Lung microvascular endothelial cell (primary cell): ENCODE results near the gene LTF. TPM values are rescaled to one million over a fixed set of nuclear protein-coding genes. Genes with fewer than 3 reads are reported as not detected.
"Not testable (repeated sequence)": the region's sequence is repeated elsewhere in the genome, so short reads cannot be mapped to it uniquely, and the experiment has no call there.

Experiments used
- DNase-seq, 2 donors: peaks; one replicate each; pipeline versions ENCODE4 v3.0.0 to v3.0.0-alpha.2; 2010; ENCODE audit warnings: low read depth in 2 of 2
- total RNA-seq: library from RNA; depleted of rRNA; stranded (reverse); fragments of >200 nt; gene quantifications from 2 replicates; pipeline ENCODE4 v1.2.1, GENCODE V29; 2014

Gene LTF
- total RNA-seq, 1 donor from 2014 or later, result under 0.01 TPM

DNA sequence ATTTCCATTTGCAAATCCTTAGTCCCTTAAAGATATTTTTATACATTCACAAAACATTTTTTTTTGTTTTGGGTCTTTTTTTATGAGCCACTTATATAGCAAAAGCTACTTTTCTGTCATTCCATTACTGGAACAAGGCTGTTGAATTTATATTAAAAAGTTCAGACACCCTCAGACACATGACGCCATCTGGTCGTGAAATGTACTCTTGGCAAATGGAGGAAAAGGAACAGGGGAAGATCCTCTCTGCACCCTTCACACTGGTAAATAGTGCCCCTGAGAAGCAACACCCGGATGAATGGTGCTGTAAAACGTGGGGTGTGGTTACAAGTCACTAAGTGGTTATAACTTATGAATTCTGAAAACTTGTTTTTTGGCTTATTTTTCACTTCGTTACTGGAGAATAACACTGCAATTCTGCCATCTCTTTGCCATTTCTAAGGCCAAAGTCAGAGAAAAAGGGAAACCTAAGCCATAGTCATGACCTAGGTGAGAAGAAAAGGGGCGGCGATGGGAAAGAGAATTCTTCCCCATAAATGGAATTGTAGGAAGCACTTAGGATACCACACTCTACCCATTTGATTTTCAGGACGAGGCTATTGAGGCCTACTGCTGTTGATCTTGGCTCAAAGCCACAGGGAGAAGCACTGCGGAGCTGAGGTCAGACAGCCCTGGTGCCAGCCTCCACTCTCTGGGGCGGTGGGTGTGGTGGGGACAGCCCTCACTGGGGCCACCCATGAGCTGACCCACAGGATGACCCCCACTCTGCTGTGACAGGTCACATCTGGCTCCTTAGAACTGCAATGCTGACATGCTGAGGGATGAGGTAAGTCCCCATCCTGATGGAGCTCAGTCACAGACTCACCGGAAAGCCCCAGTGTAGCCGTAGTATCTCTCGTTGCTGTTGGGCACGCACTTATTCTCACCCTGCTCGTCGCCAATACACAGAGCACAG lies 21.9 kb downstream of the LTF start:
- peak in 1 of 2 donors; percentile 73 for DNase-seq

DNA sequence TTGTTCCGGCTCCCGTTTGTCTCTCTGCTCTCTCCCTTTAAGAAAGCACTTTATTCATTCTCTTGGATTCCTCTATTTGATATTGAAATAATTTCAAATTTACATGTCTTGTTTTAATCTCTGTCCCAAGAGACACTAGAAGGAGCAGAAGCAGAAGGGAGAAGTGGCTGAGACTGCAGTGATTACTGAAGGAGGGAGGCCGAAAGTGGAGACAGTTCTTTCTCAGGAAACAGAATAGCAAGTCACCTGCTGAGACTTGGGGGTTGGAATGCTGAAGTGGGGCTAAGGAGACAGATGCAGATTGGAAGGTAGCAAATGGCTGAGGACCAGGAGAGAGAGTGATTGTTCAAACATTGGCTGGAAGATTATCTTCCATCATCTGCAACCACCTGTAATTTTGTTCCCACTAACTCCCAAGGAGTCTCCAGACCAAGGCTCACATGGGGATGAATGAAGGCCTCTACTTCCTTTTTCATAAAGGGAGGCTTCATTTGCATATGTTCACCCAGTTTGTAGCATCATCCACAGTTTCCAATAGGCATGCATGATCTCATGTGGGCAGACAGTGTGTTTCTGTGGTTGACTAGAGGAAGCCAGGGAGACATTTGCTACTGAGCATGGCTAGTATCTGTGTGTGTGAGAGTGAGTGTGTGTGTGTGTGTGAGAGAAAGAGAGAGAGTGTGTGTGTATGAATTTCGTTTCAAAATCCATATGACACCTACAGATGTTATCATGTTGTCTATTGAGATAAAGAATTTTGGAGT lies 24.0 kb downstream of the LTF start:
- no peak for DNase-seq

DNA sequence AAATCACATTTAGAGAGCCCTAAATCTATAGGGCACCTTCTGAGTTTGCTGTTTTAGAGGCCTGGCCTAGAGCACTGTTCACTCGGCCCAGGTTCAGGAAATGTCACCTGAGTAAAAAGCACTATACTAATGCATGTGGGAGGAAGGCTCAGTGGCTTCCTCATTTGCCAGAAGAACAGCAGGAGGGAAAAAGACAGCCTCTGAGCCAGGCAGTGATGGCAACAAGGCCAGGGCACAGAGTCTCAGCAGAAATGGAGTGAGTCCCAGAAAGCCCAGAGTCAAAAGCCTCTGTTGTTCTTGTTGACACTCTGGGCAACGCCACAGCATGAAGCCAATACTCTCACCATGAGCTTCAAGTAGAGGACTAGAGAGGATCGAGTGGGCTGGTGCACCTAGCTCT lies 25.9 kb downstream of the LTF start:
- no peak for DNase-seq

- no peak for DNase-seq
Observed at GRCh38 chr3:46435081-46435726, 29.5 kb downstream of the LTF start.

GRCh38 chr3:46433841-46434240 lies 30.9 kb downstream of the LTF start:
- DNase-seq, result no peak

DNA sequence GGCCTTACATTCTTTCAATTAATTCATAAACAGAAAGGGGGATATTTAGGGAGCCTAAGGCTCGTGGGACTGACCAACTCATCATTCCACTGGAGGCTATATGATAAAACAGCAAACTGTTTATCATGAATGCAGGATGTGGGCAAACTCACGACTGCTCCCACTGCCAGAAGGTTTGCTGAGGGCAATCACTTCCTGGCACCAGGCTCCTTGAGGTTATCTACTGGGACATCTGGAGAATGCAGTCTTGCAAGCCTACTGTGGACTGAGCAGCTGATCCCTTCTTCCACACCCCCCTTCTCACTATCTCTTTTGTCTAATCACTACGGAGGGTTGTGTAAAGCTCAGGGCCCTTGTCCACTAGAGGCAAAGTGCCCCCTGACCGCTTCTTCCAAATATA lies 31.6 kb downstream of the LTF start:
- not testable (repeated sequence) for DNase-seq

DNA sequence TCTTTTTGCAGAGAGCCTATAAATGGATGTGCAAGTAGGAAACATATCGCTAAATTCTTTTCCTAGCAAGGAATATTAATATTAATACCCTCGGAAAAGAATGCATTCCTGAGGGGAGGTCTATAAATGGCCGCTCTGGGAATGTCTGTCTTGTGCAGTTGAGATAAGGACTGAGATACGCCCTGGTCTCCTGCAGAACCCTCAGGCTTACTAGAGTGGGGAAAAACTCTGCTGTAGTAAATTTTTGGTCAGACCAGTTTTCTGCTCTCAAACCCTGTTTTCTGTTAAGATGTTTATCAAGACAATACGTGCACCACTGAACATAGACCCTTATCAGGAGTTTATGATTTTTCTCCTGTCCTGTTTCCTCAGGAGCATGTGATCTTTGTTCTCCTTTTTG lies 32.8 kb downstream of the LTF start:
- not testable (repeated sequence) for DNase-seq

- DNase-seq, result not testable (repeated sequence)
Observed at GRCh38 chr3:46430879-46431278, 33.8 kb downstream of the LTF start.

GRCh38 chr3:46429671-46430070 lies 35.0 kb downstream of the LTF start:
- no peak for DNase-seq

- DNase-seq, result no peak
Observed at GRCh38 chr3:46429250-46429649, 35.5 kb downstream of the LTF start.

DNA sequence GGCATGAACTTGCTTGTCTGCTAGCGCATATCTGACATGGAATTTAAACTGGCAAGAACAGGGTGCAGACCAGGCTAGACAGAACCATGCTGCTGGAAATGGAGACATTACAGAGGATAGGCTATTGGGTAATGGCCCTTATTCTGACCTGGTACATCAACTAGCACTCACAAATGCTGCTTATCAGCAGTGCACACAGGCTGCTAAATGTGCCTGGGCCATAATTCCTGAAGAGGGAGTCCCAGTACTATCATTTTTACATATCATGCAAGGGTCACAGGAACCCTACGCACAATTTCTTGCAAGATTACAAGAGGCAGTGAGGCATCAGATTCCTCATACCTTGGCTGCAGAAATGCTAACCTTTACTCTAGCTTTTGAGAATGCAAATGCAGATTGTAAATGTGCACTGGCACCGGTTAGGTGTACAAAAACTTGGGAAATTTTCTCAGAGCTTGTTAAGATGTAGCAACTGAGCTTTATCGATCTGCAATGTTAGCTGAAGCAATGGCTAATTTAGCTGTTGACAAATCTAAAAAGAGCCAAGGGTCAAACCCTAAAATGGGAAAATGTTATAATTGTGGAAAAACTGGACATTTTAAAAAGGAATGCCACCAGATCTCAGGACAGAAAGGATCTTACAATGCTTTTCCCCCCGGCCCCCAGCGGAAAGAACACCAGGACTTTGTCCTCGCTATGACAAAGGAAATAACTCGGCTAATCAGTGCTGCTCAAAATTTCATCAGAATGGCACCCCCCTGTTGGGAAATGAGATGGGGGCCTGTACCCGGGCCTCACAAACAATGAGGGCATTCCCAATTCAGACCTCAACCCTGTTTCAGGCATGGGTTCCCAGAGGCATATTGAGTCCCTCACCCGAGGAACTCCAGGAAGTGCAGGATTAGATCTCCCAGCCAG lies 36.5 kb downstream of the LTF start:
- no peak for DNase-seq

DNA sequence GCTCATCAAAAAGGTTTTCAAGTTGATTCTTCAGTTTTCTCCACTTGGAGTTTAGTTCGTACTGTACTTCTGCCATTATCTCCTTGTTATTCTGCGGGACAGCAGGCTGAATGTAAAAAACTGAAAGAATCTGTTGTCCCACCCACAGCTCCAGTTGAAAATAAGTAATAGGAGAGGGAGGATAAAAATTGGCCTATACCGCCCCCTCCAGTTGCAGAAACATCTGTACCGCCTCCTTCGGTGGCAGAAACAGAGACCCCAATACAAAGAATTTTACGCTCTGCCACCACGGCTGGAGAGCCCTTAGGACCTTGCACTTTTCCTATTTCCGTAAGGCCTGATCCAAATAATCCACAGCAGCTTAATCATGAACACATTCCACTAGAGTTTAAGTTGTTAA lies 37.3 kb downstream of the LTF start:
- peak in 1 of 2 donors; percentile 27 for DNase-seq

DNA sequence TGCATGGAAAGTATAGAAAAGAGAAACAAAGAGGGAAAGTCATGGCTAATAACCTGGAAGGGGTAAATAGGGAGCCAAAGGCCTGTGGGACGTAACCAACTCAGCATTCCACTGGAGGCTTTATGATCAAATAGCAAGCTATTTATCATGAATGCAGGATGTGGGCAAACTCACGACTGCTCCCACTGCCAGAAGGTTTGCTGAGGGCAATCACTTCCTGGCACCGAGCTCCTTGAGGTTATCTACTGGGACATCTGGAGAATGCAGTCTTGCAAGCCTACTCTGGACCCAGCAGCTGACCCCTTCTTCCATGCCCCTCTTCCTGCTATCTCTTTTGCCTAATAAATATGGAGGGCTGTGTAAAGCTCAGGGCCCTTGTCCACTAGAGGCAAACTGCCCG lies 38.2 kb downstream of the LTF start:
- DNase-seq, result not testable (repeated sequence)

- peak; percentile 65 to 83 for DNase-seq
Observed at GRCh38 chr3:46423588-46423987, 41.1 kb downstream of the LTF start.

- peak in 1 of 2 donors; percentile 25 for DNase-seq
Observed at GRCh38 chr3:46422617-46423016, 42.1 kb downstream of the LTF start.

- no peak for DNase-seq
Observed at GRCh38 chr3:46420931-46421330, 43.8 kb downstream of the LTF start.

DNA sequence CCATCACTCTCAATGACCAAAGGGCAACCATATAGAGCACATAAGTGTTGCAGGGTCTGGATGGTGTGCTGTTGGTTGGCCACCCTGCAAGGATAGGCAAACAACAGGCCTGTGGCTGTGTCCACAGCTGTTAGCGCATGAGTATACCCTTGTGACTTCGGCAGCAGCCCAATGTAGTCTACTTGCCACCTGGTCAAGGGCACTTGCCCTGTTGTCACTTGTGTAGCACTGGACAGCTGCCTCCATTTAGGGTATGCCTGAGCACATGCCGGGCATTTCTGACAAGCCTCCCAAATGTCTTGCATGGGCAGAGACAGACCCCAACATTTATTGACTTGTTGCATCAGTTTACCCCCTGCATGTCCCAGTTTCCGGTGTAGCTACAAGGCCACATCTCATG lies 44.9 kb downstream of the LTF start:
- no peak for DNase-seq

- DNase-seq, result no peak
Observed at GRCh38 chr3:46417841-46418611, 46.7 kb downstream of the LTF start.

- no peak for DNase-seq
Observed at GRCh38 chr3:46416811-46417510, 47.7 kb downstream of the LTF start.
